GM19035 (cell line): ENCODE measurements around the gene DLST.
"Not testable (repeated sequence)": the region's sequence is repeated elsewhere in the genome, so short reads cannot be mapped to it uniquely, and the experiment has no call there.

ENCODE experiments used
- ATAC-seq: cut with Tn5 transposase; IDR thresholded peaks from one replicate; pipeline ENCODE4 v1.9.1; 2021; ENCODE audit not compliant: unreplicated experiment

DLST gene

GRCh38 chr14:74915426-74915825 is 33.7 kb downstream of the DLST start:
- no peak for ATAC-seq

GRCh38 chr14:74915826-74916225 is 34.1 kb downstream of the DLST start:
- ATAC-seq, result no peak

DNA sequence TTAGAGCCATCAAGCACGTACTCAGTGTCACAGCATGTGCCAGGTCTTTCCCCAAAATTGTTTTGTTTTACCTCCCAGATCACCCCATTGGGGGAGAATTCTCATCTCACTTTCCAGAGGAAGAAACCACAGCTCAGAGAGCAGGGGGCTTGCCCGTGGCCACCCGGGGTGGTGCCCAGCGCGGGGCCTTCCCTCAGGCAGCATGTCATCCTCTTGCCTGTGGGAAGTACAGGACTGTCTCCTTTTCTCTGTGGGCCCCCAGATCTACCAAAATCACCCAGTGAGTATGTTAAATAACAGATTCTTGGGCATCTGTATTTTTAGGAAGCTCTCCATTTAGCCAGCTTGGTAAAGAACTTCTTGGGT is 35.4 kb downstream of the DLST start:
- no peak for ATAC-seq

DNA sequence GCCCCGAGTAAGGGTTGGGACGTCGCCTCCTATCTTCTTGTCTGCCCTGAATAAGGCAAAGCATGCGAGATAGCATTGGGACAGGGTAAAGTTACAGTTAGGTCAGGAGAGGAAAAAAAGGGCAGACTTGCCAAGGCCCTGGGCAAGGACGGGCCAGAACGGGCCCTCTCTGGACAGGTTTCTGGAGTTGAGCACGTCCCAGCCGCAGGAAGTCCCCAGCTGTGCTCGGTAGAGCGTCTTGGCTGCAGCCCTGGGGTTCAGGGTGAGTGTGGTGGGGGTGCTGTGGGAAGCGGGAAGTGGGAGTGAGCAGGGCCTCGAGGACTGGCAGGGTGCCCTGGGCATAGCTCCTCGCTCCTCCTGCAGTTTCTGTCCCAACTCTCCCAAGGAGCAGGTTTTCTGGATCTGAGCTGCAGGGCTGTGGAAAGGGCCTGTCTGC is 35.9 kb downstream of the DLST start:
- ATAC-seq, result no peak

- ATAC-seq, result no peak
Measured at GRCh38 chr14:74918380-74918779, 36.7 kb downstream of the DLST start.

DNA sequence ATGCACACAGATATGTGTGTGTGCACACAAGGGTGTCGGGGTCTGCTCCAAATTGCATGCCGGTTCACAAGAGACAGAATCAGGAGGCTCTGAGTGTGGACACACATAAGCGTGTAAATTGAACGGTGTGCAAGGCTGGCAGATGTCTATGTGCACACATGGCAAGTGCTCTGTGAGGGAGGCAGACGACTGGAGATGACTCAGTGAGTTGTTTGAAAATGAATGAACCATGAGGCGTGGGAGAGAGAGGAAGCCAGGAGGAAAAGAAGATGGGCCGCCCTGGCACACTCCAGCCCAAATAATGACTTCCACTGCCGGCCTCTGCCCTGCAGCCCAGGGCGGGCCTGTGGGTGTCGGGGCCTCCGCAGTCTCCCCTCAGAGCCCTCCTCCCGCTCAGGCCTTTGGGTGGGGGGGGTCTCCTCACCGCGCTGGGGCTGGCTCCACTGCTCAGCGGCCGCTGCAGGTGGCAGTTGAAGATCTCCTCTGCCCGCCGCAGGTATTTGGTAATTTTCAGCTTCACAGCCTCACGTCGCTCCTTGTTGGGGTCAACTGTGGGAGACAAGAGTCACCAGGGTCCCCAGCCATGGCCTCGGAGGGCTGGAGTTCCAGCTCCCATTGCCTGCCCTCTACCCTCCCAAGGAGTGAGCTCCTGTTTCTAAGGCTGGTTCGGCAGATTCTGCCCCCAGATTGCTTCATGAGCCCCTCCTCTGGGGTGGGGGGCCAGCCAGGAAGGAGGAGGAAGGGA is 37.9 kb downstream of the DLST start:
- no peak for ATAC-seq

GRCh38 chr14:74920281-74920680 is 38.6 kb downstream of the DLST start:
- ATAC-seq, result no peak

DNA sequence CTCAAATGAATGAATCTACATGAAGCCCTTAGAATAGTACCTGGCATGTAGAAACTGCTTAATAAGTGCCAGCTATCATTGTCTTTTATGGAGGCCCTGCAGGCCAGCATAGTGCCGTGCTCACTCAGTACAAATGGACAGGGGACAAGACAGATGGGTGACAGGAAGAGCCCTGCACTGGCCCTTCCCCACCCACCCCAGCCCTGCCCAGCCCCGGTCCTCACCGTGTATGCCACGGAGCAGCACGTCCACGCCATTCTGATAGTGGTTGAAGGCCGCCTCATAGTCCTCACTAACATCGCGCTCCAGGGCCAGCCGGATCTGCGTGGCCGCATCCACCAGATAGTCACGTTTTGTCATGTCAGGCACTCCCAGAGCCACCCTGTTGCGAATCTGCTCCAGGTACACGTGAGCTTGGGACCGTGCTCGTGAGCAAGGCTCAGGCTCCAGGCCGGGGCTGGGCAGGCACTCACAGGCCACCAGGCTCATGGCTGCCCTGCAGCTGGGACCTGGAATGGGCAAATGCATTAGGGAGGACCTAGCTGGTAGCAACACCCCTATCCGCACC is 39.4 kb downstream of the DLST start:
- ATAC-seq, result no peak

DNA sequence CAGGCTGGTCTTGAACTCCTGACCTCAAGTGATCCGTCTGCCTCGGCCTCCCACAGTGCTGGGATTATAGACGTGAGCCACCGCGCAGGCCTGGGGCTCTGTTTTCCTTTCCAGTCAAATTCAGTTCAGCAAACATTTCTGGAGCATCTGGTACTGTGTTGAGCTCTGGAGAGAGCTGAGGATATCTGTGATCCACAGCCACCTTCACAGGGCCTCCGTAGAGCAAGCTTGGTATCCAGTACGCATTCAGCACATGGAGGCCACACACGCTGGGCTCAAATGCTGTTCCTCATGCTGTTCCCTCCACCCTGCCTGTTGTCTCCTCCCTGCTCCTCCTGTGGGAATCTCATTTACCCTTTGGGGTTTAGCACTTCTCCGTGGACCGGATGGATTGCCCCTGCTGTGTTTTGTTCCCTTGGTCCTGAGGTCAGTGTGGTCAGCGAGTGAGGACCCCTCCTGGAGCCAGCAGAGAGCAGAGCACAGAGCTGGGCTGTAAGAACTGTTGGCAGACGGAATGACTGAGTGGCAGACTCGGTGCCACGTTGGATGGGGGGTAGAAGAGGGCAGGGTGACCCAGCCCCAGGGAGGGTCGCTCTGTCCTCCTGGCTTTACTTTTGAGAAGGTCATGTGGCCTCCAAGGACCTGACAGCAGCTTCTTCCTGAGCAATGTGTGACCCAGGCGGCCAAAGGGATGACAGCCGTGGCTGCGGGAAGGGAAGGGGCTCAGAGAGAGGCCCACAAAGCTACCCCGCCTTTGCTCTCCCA is 40.5 kb downstream of the DLST start:
- ATAC-seq, result no peak

GRCh38 chr14:74922752-74923401 is 41.2 kb downstream of the DLST start, which contains the start of gene RPS6KL1:
RPS6KL1 (minus strand) TSS chr14:74923260; CDS start chr14:74921541, 1,719 bp downstream.
- peak; percentile 97 for ATAC-seq

DNA sequence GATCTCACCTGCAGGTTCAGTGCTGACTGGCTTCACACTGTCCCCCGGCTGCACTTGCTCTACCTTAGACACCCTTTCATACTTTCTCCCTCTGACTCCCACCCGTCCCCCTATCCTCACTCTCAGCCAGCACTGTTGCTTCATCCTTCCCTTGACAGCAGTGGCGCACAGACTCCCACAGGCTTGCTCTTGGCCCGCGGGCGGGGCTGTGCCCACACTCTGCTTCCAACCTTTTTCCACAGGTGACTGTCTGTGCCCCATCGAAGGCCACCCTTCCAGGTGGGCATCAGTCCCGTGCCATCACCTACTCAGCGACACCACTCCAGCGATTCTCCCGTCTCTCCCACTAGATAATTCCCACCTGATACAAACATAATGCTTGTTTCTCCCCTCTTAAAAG is 42.3 kb downstream of the DLST start:
- ATAC-seq, result no peak

- ATAC-seq, result no peak
Measured at GRCh38 chr14:74927225-74927624, 45.5 kb downstream of the DLST start.

DNA sequence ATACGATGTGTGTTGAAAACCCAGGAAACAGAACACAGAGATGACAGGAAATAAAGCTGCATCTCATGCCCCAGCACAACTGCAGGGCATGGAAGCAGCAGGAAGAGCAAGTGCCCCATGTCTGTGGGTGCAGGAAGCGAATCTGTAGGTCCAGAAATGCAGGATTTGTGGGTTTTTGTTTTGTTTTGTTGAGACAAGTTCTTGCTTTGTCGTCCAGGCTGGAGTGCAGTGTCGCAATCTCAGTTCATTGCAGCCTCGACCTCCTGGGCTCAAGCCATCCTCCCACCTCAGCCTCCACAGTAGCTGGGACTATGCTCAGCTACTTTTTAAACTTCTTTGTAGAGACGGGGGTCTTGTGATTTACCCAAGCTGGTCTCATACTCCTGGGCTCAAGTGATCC is 47.5 kb downstream of the DLST start:
- ATAC-seq, result no peak

GRCh38 chr14:74931744-74932143 is 50.0 kb downstream of the DLST start:
- not testable (repeated sequence) for ATAC-seq

GRCh38 chr14:74932401-74932901 is 50.7 kb downstream of the DLST start:
- no peak for ATAC-seq

DNA sequence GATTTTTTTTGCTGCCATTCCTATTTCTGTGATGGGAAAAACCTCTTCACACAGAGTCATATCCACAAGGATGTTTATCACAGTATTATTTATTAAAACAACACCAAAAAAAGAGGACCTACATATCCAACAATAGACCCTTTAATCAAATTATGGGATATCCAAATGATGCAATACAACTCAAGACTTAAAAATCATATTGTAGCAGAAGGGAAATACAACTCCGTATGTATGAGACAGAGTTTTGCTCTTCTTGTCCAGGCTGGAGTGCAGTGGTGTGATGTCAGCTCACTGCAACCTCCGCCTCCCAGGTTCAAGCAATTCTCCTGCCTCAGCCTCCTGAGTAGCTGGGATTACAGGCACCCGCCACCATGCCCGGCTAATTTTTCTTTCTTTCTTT is 51.2 kb downstream of the DLST start:
- not testable (repeated sequence) for ATAC-seq

DNA sequence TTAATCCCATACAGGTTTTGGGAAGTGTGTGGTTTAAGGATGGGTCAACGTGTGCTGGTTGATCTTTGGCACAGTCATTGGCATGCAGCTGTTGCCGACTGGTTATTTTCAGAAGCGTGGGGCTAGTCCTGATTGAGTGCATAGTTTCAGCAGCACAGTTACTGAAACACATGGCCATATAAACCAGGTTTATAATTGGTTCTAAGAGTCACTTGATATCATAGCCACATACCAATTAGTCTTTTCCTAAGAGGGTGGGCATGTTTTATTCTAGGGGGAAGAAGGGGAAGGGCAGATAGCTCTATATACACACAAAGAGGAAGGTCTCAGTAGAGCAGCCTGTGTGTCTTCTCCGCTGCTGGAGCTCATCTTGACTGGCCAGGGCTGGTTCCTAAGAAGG is 52.3 kb downstream of the DLST start:
- no peak for ATAC-seq

- ATAC-seq, result no peak
Measured at GRCh38 chr14:74934476-74935359, 53.0 kb downstream of the DLST start.

- no peak for ATAC-seq
Measured at GRCh38 chr14:74935360-74935680, 53.6 kb downstream of the DLST start.

- no peak for ATAC-seq
Measured at GRCh38 chr14:74936151-74936550, 54.4 kb downstream of the DLST start.

- ATAC-seq, result no peak
Measured at GRCh38 chr14:74936731-74937130, 55.0 kb downstream of the DLST start.
